Astrocyte (in vitro differentiated cells and primary cell): ENCODE measurements around the gene SMG1. TPM values are rescaled to one million over a fixed set of nuclear protein-coding genes. Genes with fewer than 3 reads are reported as not detected.
"Not testable (repeated sequence)": the region's sequence is repeated elsewhere in the genome, so short reads cannot be mapped to it uniquely, and the experiment has no call there.

ENCODE experiments used
- DNase-seq: peaks from one replicate; pipeline ENCODE4 v3.0.0-alpha.2; 2010; ENCODE audit warnings: low read depth
- FAIRE-seq: peaks from 2 replicates; lab custom pipeline; 2011; peaks lifted over from hg19 to GRCh38; lab: Jason Lieb, UNC
- H2AFZ ChIP-seq: 2 replicates; pipeline ENCODE4 v1.6.0; 2012; ENCODE audit warnings: low read depth, low read length, inconsistent platforms
- H3K27ac ChIP-seq: 2 replicates; pipeline ENCODE4 v1.5.1; 2011; ENCODE audit warnings: low read depth, low read length, inconsistent platforms
- H3K27me3 ChIP-seq: 2 replicates; pipeline ENCODE4 v1.6.0; 2011; ENCODE audit warnings: low read length, inconsistent platforms; ENCODE audit not compliant: insufficient read depth
- H3K36me3 ChIP-seq: 2 replicates; pipeline ENCODE4 v1.5.1; 2011; ENCODE audit warnings: low read length, inconsistent platforms; ENCODE audit not compliant: insufficient read depth
- H3K4me1 ChIP-seq: 2 replicates; pipeline ENCODE4 v1.5.1; 2011; ENCODE audit warnings: low read length, inconsistent platforms; ENCODE audit not compliant: insufficient read depth
- H3K4me2 ChIP-seq: 2 replicates; pipeline ENCODE4 v1.6.0; 2012; ENCODE audit warnings: low read length, inconsistent platforms
- H3K4me3 ChIP-seq: 2 replicates; pipeline ENCODE4 v1.5.1; 2011; ENCODE audit warnings: low read depth, mild to moderate bottlenecking, low read length, inconsistent platforms; ENCODE audit not compliant: insufficient read depth
- H3K79me2 ChIP-seq: 2 replicates; pipeline ENCODE4 v1.6.0; 2012; ENCODE audit warnings: mild to moderate bottlenecking, low read length, inconsistent platforms; ENCODE audit not compliant: insufficient read depth
- H3K9ac ChIP-seq: 2 replicates; pipeline ENCODE4 v1.6.0; 2012; ENCODE audit warnings: mild to moderate bottlenecking, low read length, inconsistent platforms
- H3K9me3 ChIP-seq: 2 replicates; pipeline ENCODE4 v1.5.1; 2012; ENCODE audit warnings: low read depth, mild to moderate bottlenecking, low read length, inconsistent platforms; ENCODE audit not compliant: insufficient read depth
- H4K20me1 ChIP-seq: 2 replicates; pipeline ENCODE4 v1.6.0; 2012; ENCODE audit warnings: low read length, inconsistent platforms; ENCODE audit not compliant: insufficient read depth
- H3K27ac Mint-ChIP-seq: one replicate; pipeline ENCODE4 v1.8.0; 2021; ENCODE audit warnings: mild to moderate bottlenecking, mixed read lengths; ENCODE audit not compliant: unreplicated experiment
- H3K27me3 Mint-ChIP-seq: one replicate; pipeline ENCODE4 v1.8.0; 2021; ENCODE audit warnings: low read depth, mixed read lengths; ENCODE audit not compliant: unreplicated experiment
- H3K36me3 Mint-ChIP-seq: one replicate; pipeline ENCODE4 v1.8.0; 2021; ENCODE audit warnings: low read depth, mixed read lengths; ENCODE audit not compliant: unreplicated experiment
- H3K4me1 Mint-ChIP-seq: one replicate; pipeline ENCODE4 v1.8.0; 2021; ENCODE audit warnings: low read depth, mixed read lengths; ENCODE audit not compliant: unreplicated experiment
- H3K4me3 Mint-ChIP-seq: one replicate; pipeline ENCODE4 v1.8.0; 2021; ENCODE audit warnings: mild to moderate bottlenecking, moderate library complexity, mixed read lengths; ENCODE audit not compliant: unreplicated experiment
- H3K9me3 Mint-ChIP-seq: one replicate; pipeline ENCODE4 v1.8.0; 2021; ENCODE audit warnings: mild to moderate bottlenecking, mixed read lengths; ENCODE audit not compliant: unreplicated experiment
- total RNA-seq: library from RNA; stranded (reverse); gene quantifications from 2 replicates; pipeline ENCODE4 v1.2.1, GENCODE V29; 2021

The SMG1 gene
- total RNA-seq, 1 donor from 2014 or later, result 97.4 TPM

- not testable (repeated sequence) for H3K27me3 Mint-ChIP-seq, DNase-seq, H3K4me2 ChIP-seq, H3K27ac ChIP-seq, H3K4me3 ChIP-seq, H3K9me3 Mint-ChIP-seq, H3K4me3 Mint-ChIP-seq, H3K36me3 ChIP-seq, H3K79me2 ChIP-seq, H3K27ac Mint-ChIP-seq, H3K27me3 ChIP-seq, H3K4me1 ChIP-seq, H3K9ac ChIP-seq, H3K36me3 Mint-ChIP-seq, H2AFZ ChIP-seq, H3K4me1 Mint-ChIP-seq, H4K20me1 ChIP-seq, H3K9me3 ChIP-seq, FAIRE-seq
These were observed 151.6 kb downstream of the SMG1 start for GRCh38 chr16:18774651-18775050.

GRCh38 chr16:18772171-18772570, 154.0 kb downstream of the SMG1 start:
- H2AFZ ChIP-seq, H3K27ac Mint-ChIP-seq, H3K27me3 ChIP-seq, H3K9ac ChIP-seq, H3K27me3 Mint-ChIP-seq, H3K9me3 Mint-ChIP-seq, H3K4me2 ChIP-seq, H3K9me3 ChIP-seq, H3K79me2 ChIP-seq, H3K36me3 ChIP-seq, FAIRE-seq, H3K36me3 Mint-ChIP-seq, H3K27ac ChIP-seq, H3K4me3 Mint-ChIP-seq, H3K4me3 ChIP-seq, H3K4me1 ChIP-seq, H4K20me1 ChIP-seq, H3K4me1 Mint-ChIP-seq, DNase-seq: not testable (repeated sequence)

- not testable (repeated sequence) for H3K4me3 ChIP-seq, H3K4me3 Mint-ChIP-seq, H4K20me1 ChIP-seq, H2AFZ ChIP-seq, H3K27ac ChIP-seq, H3K4me1 Mint-ChIP-seq, H3K27me3 Mint-ChIP-seq, H3K27me3 ChIP-seq, H3K4me1 ChIP-seq, H3K27ac Mint-ChIP-seq, DNase-seq, H3K4me2 ChIP-seq, H3K9me3 ChIP-seq, FAIRE-seq, H3K9ac ChIP-seq, H3K36me3 ChIP-seq, H3K9me3 Mint-ChIP-seq, H3K36me3 Mint-ChIP-seq, H3K79me2 ChIP-seq
These were observed 155.8 kb downstream of the SMG1 start for GRCh38 chr16:18770336-18770962.

- not testable (repeated sequence) for H3K4me1 Mint-ChIP-seq, H4K20me1 ChIP-seq, H2AFZ ChIP-seq, H3K4me3 Mint-ChIP-seq, H3K27me3 Mint-ChIP-seq, H3K9me3 ChIP-seq, H3K9ac ChIP-seq, FAIRE-seq, H3K27me3 ChIP-seq, H3K36me3 ChIP-seq, H3K4me1 ChIP-seq, H3K4me3 ChIP-seq, H3K79me2 ChIP-seq, H3K27ac Mint-ChIP-seq, H3K27ac ChIP-seq, H3K4me2 ChIP-seq, H3K36me3 Mint-ChIP-seq, DNase-seq, H3K9me3 Mint-ChIP-seq
These were observed 159.0 kb downstream of the SMG1 start for GRCh38 chr16:18767217-18767616.

- FAIRE-seq, result peak; percentile 58
- not testable (repeated sequence) for H3K4me1 ChIP-seq, H3K36me3 Mint-ChIP-seq, DNase-seq, H2AFZ ChIP-seq, H3K4me2 ChIP-seq, H3K9me3 Mint-ChIP-seq, H3K27ac Mint-ChIP-seq, H3K27me3 ChIP-seq, H3K4me1 Mint-ChIP-seq, H4K20me1 ChIP-seq, H3K9ac ChIP-seq, H3K4me3 ChIP-seq, H3K36me3 ChIP-seq, H3K27ac ChIP-seq, H3K27me3 Mint-ChIP-seq, H3K79me2 ChIP-seq, H3K4me3 Mint-ChIP-seq, H3K9me3 ChIP-seq
These were observed 163.5 kb downstream of the SMG1 start for GRCh38 chr16:18762713-18763112.
